HK-2 (cell line): ENCODE results near the gene POLR2H.
A peak's percentile ranks its signal among the peaks of the same experiment; 100 is the strongest.

Experiments used
- DNase-seq: peaks from one replicate; pipeline ENCODE4 v3.0.0-alpha.2; 2018; ENCODE audit not compliant: unreplicated experiment

The POLR2H gene

DNA sequence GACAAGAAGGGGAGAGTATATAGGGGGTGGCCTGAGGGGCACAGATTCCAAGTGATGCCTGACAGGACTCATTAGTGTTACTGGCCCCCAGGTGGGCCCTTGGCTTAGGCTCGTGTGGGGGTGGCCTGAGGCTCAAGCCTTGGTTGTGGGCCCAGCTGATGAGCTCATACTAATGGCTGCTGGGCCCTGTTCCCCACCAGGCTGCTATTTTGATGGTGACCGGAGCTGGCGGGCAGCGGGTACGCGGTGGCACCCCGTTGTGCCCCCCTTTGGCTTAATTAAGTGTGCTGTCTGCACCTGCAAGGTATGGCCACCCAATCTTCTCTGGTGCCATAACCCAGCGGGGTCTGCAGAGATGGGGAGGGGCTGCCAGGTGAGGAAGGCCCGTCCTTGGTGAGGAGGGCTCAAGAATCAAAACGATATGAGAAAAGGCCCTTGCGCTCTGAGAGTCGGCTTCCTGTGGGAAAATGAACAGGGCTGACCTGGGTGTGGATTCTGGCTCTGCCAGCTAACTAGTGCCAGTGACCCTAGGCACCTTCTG, 25.7 kb downstream of the POLR2H start:
- no peak for DNase-seq

DNA sequence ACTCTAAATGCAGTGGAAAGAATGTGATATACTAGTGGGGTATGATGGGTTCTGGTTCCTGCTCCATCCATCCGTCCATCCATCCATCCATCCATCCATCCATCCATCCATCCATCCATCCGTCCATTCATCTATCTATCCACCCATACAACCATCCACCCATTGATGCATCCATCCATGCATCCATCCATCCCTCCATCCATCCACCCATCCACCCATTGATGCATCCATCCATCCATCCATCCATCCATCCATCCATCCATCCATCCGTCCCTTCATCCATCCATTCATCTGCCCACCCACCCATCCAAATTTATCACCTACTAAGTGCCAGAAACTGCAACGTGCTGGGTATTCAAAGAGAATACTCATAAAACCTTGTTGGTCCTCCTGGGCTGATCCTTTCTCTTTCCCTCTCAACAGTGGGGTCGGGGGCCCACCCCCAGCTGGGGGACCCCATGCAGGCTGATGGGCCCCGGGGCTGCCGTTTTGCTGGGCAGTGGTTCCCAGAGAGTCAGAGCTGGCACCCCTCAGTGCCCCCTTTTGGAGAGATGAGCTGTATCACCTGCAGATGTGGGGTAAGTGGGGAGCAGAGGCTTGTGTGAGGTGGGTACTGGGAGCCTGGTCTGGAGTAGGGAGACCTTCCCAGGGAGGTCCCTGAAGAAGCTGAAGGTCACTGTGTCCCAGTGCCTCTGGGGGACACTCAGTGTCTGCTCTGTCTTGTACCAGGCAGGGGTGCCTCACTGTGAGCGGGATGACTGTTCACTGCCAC, 26.8 kb downstream of the POLR2H start:
- no peak for DNase-seq

DNA sequence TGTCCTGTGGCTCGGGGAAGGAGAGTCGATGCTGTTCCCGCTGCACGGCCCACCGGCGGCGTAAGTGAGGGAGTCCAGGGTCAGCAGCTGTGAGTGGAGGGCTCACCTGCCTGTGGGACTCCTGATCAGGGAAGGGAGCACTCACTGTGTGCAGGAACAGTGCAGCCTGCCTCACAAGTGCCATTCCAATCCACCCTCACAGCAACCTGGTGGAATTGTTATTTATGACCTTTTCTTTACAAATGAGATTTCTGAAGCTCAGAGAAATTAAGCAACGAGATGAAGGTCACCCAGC, 27.4 kb downstream of the POLR2H start:
- DNase-seq: no peak

DNA sequence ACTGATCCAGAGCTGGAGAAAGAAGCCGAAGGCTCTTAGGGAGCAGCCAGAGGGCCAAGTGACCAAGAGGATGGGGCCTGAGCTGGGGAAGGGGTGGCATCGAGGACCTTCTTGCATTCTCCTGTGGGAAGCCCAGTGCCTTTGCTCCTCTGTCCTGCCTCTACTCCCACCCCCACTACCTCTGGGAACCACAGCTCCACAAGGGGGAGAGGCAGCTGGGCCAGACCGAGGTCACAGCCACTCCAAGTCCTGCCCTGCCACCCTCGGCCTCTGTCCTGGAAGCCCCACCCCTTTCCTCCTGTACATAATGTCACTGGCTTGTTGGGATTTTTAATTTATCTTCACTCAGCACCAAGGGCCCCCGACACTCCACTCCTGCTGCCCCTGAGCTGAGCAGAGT, 27.9 kb downstream of the POLR2H start:
- no peak for DNase-seq

DNA sequence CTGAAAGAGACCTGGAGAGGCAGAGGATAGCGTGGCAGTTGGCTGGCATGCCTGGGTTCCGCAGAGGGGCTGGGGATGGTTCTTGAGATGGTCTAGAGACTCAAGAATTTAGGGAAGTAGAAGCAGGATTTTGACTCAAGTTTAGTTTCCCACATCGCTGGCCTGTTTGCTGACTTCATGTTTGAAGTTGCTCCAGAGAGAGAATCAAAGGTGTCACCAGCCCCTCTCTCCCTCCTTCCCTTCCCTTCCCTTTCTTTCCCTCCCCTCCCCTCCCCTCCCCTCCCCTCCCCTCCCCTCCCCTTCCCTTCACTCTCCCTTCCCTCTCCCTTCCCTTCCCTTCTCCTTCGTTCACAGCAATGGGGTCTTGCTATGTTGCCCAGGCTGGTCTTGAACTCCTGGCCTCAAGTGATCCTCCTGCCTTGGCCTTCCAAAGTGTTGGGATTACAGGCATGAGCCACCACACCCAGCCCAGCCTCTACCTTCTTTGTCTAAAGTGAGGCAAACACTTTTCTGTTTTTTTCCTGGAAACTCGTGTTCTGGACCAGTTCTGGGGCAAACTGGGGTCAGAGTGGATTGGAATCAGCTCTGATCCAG, 28.5 kb downstream of the POLR2H start:
- DNase-seq: no peak

DNA sequence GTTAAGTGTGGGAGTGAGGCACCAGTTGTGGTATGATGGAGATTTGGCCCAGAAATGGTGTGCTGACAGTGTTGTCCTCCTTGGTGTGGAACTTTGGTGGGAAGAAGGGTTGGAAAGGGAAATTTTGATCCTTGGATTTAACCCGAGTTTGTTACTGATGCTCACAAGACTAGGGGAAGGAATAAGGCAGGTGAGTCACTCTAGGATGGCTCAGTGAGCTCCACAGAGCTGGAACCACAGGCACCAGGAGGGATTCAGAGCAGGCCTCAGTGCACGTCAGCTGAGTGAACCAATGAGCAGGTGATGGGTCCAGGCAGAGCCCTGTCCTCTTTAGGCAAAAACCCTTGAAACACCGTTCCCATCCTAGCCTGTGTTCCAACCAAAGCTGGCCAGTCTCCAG, 29.8 kb downstream of the POLR2H start:
- no peak for DNase-seq

DNA sequence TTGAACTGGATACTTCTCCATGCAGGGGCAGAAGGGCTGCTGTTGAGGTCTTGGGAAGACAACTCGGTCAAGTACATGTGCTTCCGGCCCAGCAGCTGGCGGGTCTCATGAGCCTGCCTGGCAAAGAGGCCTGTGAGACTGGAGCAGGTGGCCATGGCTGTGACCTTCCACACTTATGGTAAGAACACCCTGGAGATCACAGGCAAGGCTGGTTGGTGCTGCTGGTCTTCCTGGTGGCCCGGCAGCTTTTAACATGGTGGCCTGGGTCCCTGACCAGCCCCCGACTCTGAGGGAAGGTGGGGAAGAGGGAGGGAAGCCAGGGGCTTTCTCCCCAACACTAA, 33.8 kb downstream of the POLR2H start:
- no peak for DNase-seq

DNA sequence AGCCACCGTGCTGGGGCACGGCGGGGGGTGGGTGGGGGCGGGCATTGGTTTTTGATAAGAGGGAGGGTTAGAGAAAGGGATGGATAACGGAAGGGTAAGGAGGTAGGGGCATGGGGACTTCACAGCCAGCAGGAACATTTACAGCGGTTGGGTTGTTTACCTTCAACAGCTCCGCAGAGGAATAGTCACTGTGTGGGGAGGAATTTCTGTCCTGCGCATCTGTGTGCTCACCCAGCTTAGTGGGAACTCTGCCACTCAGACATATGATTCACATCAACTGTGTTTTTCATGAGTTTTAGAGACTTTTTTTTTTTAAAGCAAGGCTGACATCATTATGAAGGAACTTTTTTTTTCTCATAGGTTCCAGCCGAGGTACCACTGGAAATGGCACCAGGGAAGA, 37.9 kb downstream of the POLR2H start:
- DNase-seq: peak; percentile 31

DNA sequence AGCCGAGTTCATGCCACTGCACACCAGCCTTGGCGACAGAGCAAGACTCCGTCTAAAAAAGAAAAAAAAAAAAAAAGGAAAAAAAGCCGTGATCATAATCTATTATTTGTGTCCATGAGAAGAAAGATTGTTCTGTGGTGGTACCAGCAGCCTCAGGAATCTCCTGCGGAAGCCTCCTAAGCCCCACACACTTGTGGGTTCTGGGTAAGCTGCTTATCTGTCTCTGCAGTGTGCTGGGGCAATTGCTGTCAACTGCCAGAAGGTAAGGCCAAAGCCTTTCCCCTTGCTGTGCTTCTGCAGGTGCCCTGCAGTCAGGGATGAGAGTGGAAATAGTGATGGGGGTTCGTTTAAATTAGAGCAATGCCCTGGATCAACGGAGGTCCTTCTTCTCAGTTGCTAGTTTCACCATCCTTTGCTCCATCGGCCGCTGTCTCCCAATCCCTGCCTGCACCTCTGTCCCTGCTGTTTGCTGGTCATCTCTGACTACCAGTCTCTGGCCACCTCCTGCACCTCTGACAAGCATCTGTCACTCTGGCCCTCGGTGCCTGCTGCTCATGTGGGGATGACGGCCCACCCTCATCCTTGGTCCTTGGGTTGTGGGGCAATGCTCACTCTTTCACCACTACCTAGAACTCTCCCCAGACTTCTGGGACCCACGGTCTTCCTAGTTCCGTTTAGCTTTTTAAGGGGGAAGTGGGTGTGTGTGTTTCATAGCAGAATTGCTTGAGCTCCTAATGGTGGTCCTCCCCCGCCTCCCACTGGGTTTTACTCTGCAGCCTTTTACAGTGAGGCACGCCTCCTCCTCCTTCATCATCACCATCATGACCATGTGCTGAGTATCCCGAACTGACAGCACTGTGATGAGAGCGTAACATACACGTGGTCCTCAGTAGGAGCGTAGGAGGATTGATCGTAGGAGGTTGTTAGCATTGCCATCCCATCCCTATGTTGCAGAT, 43.8 kb downstream of the POLR2H start:
- no peak for DNase-seq

DNA sequence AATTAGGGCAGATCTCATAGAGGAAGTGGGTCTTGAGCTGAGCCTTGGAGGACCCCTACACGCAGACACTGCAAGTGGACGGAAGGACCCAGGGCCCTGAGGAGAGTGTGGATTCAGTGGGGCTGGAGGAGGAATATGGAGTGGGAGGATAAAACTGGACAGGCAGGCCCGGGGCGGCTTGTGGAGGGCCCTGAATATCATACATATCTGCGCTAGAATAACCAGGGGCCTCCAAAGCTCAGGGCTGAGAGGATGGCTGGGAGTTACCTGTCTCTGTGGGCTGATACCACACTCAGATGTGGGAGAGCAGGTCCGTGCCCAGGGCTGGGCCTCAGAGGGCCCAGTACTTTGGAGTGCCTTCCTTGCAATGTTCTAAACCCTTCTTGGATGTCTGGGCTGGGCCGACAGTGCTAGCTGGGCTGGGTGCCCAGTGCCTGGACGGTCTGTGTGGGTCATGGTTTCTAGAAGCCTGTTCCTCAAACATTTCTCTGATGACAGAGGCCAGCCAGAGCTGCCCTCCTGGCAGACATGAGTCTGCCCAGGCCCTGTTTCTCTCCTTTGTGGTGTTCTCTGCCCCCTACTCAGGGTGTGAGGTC, 47.9 kb downstream of the POLR2H start:
- DNase-seq: no peak

DNA sequence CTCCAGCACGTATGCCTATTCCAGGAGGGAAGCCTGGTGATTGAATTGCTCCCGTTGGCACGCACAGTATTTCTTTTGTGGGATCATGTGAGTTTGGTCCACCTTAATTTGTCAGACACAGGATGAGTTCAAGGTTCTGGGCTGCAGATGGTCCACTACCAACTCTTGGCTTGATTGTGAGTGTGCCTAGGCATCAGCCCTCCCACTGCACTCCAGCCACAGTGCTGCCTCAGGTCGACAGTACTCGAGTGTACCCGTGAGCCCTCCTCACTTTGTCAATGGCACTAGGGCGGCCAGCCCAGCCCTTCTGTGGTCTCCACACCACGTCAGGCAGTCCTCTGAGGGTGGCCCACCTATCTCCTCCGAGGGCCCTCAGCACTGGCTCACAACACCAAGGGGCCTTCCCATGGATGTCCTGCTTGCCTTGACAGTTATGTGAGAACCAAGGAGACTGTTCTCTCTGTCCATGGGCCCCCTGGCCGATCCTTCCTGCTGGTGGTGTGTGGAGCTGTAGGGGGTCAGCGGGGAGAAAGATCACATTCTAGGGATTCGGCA, 48.5 kb downstream of the POLR2H start:
- no peak for DNase-seq

DNA sequence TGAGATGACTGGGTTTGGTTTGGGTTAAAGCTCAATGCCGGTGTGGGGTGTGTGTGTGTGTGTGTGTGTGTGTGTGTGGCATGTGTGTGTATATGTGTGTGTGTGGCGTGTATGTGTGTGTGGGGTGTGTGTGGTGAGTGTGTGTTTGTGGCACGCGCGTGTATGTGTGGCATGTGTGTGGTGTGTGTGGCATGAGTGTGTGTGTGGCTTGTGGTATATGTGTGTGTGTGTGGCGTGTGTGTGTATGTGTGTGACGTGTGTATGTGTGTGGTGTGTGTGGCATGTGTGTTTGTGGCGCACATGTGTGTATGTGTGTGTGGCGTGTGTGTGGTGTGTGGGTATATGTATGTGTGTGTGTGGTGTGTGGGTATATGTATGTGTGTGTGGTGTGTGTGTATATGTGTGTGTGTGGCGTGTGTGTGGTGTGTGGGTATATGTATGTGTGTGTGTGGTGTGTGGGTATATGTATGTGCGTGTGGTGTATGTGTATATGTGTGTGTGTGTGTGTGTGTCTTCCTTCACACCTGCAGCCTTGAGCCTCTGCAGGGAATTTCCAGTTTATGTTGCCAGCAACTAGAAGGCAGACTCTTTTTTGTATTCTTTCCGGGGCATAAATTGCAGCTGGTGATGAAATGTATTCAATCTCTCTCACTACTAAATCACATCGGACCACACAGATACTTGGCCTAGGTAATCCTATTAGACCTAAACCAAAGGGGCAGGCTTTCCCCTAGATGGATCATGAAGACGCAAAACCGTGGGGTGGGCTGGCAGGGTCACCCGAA, 53.1 kb downstream of the POLR2H start:
- DNase-seq: no peak

DNA sequence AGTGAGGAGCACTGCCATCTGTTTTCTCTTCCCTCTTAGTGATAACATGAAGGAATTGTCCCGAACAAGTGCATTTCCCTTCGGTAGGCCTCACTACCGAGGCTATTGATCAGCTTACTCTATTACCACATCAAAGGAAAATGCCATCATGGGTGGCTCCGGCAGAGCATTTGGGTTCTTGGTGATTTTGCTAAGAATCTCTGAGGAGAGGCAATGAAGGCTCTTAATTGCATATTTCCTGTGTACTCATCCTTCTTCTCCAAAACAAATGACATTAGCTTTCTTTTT, 53.6 kb downstream of the POLR2H start:
- DNase-seq: no peak

DNA sequence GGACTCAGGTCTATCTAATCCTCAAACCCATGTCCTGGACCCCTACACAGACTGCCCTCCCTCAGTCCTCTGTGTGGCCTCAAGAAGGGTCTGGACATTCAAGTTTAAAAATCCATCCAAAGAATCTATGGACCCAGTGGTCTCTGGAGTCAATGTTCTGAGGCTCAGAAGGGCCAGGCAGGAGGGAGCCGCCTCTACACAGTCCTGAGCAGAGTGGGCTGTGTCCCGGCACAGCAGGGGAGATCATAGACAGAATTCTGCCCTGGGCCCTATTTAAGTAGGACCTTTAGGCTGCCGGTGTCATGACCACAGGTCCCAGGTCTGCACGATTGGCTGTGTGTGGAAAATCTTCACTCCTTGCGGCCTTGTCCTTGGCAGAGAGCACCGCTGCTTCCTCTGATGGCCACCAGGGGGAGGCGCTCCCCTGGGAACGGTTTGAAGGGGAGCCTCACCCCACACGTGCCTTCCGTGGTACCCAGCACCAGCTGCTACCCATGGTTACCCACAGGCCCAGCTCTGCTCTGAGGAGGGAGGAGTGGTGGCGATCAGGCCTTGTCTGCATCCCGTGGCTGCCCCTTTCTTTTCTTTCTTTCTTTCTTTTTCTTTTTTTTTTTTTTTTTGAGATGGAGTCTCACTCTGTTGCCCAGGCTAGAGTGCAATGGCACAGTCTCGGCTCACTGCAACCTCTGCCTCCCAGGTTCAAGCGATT, 56.3 kb downstream of the POLR2H start:
- DNase-seq: peak; percentile 49
